K562 (cell line): Measurements from ENCODE around the gene TGFBR1. TPM values are rescaled to one million over a fixed set of nuclear protein-coding genes. Genes with fewer than 3 reads are reported as not detected.

Source experiments
- ASH1L ChIP-seq: fragments of 450-650 bp; IDR thresholded peaks from 2 replicates; pipeline ENCODE4 v1.6.1; 2018; ENCODE audit warnings: borderline replicate concordance, mild to moderate bottlenecking, low read depth; ENCODE audit not compliant: partially characterized antibody
- FOXK1 ChIP-seq: sonication (generic); formaldehyde crosslinking; IDR thresholded peaks from 2 replicates; pipeline ENCODE4 v1.8.0; 2022; ENCODE audit warnings: missing genetic modification reagents, mild to moderate bottlenecking, borderline replicate concordance
- GABPA ChIP-seq: fragments of 200-800 bp; sonication (Bioruptor generic); conservative IDR thresholded peaks from 2 replicates; pipeline ENCODE4 v1.6.1; 2016; ENCODE audit warnings: low read depth, missing genetic modification characterization, missing compliant biosample characterization
- HNRNPH1 ChIP-seq: fragments of 200-400 bp; formaldehyde crosslinking; optimal IDR thresholded peaks from 2 replicates; pipeline ENCODE3; 2017; ENCODE audit warnings: low read depth, mild to moderate bottlenecking, low read length, moderate library complexity
- KLF6 ChIP-seq: fragments of 250-450 bp; sonication (Bioruptor Pico); IDR thresholded peaks from 2 replicates; pipeline ENCODE4 v1.4.0; 2020; ENCODE audit warnings: mild to moderate bottlenecking, moderate library complexity, borderline replicate concordance
- PYGO2 ChIP-seq: fragments of 450-650 bp; IDR thresholded peaks from 2 replicates; pipeline ENCODE4 v1.6.1; 2016; ENCODE audit warnings: mild to moderate bottlenecking, missing genetic modification characterization, moderate library complexity, missing compliant biosample characterization
- RFX7 ChIP-seq: fragments of 250-450 bp; sonication (Bioruptor Pico); IDR thresholded peaks from 2 replicates; pipeline ENCODE4 v1.5.1; 2021; ENCODE audit warnings: mild to moderate bottlenecking
- SIN3A ChIP-seq, 2 experiments: fragments of 150-350 bp in 1 of 2; IDR thresholded peaks; 2 replicates each; pipeline ENCODE4 v1.6.1; 2011 to 2016; ENCODE audit warnings: borderline replicate concordance in 2 of 2, low read depth in 2 of 2, low read length in 2 of 2, mild to moderate bottlenecking in 2 of 2, moderate library complexity in 2 of 2; ENCODE audit not compliant: control insufficient read depth in 1 of 2
- ZBTB8A ChIP-seq: fragments of 450-650 bp; IDR thresholded peaks from 2 replicates; pipeline ENCODE4 v1.6.1; 2018; ENCODE audit warnings: mild to moderate bottlenecking, moderate library complexity; ENCODE audit not compliant: partially characterized antibody
- ZKSCAN3 ChIP-seq: fragments of 250-450 bp; sonication (Bioruptor Pico); IDR thresholded peaks from 2 replicates; pipeline ENCODE4 v1.4.0; 2020
- ZNF175 ChIP-seq: fragments of 200-800 bp; sonication (Bioruptor generic); IDR thresholded peaks from 2 replicates; pipeline ENCODE4 v1.6.1; 2016; ENCODE audit warnings: low read depth, mild to moderate bottlenecking, missing genetic modification characterization, missing compliant biosample characterization
- ZNF282 ChIP-seq: sonication (generic); formaldehyde crosslinking; IDR thresholded peaks from 2 replicates; pipeline ENCODE4 v1.8.1; 2023; ENCODE audit warnings: missing genetic modification reagents
- polyA plus RNA-seq, 8 experiments: library from polyadenylated mRNA; depleted of rRNA in 4 of 8; stranded (reverse) in 5 of 8; unstranded in 3 of 8; fragments of >200 nt; fragmentation: Nextera tagmentation in 2 of 8; fragmentation: Illumina TruSeq in 1 of 8; extraction: Ambion mirVana in 2 of 8; extraction: Trizol in 1 of 8; gene quantifications; 2 replicates each; pipeline versions ENCODE4 v1.2.1 to v1.2.3, GENCODE V29; 2011 to 2014; ENCODE audit warnings: inconsistent platforms in 1 of 8, missing spikeins in 1 of 8
- total RNA-seq, 7 experiments: library from RNA; depleted of rRNA in 6 of 7; stranded (reverse); fragments of >200 nt in 6 of 7; fragmentation: Illumina TruSeq in 2 of 7; extraction: Trizol in 2 of 7; gene quantifications; 2 replicates each; pipeline versions ENCODE4 v1.2.1 to v1.2.3, GENCODE V29; 2011 to 2021; ENCODE audit warnings: low replicate concordance in 1 of 7
- TF ChIP-seq, protein P1 (sequence below): fragments of 250-450 bp; sonication (Bioruptor Pico); IDR thresholded peaks from 2 replicates; pipeline ENCODE4 v1.4.0; 2020
- TF ChIP-seq, protein P2 (sequence below): sonication (generic); formaldehyde crosslinking; IDR thresholded peaks from 2 replicates; pipeline ENCODE4 v1.8.1; 2023; ENCODE audit warnings: mild to moderate bottlenecking, missing genetic modification reagents, moderate library complexity
- TF ChIP-seq, protein P3 (sequence below): sonication (generic); formaldehyde crosslinking; IDR thresholded peaks from 2 replicates; pipeline ENCODE4 v1.5.0; 2020; ENCODE audit warnings: missing genetic modification reagents
- TF ChIP-seq, protein P4 (sequence below): IDR thresholded peaks from 2 replicates; pipeline ENCODE4 v1.6.1; 2011; ENCODE audit not compliant: insufficient read length; ENCODE audit errors: extremely low read depth
- TF ChIP-seq, protein P5 (sequence below): fragments of 250-450 bp; sonication (Bioruptor Pico); IDR thresholded peaks from 2 replicates; pipeline ENCODE4 v1.9.0; 2021; ENCODE audit warnings: mild to moderate bottlenecking

Gene TGFBR1
- total and polyA plus RNA-seq, 9 of the 15 experiments (the other 6 are each of a cell fraction or from before 2014, with no cell fraction given): 15.5 to 62.4 (median 42.7) TPM

DNA sequence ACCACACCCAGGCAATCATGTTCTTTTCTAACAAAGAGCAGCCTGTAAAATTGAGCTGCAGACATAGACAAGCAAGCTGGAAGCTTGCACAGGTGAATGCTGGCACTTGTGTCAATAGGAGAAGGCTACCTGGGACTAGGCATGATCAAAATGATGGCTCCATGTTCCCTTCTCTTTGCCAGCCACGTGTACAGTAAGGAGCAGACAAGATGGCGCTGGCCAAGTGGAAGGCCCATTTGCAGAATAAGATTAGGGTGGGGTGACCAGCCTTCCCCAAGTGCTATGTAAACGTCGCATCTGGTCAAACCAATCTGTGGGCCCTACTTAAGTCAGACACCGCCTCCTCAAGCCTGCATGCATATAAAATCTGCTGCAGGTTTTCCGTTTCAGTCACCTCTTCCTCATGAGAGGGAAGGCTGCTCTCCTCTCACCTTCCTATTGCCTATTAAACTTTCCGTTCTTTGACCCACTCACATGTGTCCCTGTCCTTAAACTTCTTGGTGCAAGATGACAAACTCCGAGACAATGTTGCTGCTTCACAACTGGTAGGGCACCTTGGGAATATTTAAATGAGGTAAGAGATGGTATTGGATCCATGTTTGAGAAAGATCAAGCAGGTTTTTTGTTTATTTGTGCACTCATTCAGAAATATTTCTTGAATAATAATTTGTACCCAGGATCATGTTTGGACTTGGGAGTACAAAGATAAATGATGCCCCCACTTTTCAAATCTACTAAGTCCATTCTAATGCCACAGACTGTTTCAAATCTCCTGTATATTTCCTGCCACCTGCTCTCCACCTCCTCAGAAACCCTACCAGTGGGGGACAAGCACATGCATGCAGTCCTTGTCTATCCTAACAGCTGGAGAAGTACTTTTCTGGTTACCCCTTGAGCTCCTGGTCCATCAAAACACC, 30.7 kb upstream of the TGFBR1 start (continued):
- TF ChIP-seq, protein P1, sequence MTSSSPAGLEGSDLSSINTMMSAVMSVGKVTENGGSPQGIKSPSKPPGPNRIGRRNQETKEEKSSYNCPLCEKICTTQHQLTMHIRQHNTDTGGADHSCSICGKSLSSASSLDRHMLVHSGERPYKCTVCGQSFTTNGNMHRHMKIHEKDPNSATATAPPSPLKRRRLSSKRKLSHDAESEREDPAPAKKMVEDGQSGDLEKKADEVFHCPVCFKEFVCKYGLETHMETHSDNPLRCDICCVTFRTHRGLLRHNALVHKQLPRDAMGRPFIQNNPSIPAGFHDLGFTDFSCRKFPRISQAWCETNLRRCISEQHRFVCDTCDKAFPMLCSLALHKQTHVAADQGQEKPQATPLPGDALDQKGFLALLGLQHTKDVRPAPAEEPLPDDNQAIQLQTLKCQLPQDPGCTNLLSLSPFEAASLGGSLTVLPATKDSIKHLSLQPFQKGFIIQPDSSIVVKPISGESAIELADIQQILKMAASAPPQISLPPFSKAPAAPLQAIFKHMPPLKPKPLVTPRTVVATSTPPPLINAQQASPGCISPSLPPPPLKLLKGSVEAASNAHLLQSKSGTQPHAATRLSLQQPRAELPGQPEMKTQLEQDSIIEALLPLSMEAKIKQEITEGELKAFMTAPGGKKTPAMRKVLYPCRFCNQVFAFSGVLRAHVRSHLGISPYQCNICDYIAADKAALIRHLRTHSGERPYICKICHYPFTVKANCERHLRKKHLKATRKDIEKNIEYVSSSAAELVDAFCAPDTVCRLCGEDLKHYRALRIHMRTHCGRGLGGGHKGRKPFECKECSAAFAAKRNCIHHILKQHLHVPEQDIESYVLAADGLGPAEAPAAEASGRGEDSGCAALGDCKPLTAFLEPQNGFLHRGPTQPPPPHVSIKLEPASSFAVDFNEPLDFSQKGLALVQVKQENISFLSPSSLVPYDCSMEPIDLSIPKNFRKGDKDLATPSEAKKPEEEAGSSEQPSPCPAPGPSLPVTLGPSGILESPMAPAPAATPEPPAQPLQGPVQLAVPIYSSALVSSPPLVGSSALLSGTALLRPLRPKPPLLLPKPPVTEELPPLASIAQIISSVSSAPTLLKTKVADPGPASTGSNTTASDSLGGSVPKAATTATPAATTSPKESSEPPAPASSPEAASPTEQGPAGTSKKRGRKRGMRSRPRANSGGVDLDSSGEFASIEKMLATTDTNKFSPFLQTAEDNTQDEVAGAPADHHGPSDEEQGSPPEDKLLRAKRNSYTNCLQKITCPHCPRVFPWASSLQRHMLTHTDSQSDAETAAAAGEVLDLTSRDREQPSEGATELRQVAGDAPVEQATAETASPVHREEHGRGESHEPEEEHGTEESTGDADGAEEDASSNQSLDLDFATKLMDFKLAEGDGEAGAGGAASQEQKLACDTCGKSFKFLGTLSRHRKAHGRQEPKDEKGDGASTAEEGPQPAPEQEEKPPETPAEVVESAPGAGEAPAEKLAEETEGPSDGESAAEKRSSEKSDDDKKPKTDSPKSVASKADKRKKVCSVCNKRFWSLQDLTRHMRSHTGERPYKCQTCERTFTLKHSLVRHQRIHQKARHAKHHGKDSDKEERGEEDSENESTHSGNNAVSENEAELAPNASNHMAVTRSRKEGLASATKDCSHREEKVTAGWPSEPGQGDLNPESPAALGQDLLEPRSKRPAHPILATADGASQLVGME (CRISPR knock-in tag): peak; percentile 85
- TF ChIP-seq SIN3A (IDR thresholded peaks at IDR 0.05; ENCODE audit: borderline replicate concordance in 2 of 2, control insufficient read depth in 1 of 2, low read depth in 2 of 2, low read length in 2 of 2): no peak; a peak in 2 of 4 replicates
- TF ChIP-seq ASH1L: peak; percentile 31
- peak; percentile 70 for TF ChIP-seq RFX7 (CRISPR knock-in tag)
- TF ChIP-seq, protein P2, sequence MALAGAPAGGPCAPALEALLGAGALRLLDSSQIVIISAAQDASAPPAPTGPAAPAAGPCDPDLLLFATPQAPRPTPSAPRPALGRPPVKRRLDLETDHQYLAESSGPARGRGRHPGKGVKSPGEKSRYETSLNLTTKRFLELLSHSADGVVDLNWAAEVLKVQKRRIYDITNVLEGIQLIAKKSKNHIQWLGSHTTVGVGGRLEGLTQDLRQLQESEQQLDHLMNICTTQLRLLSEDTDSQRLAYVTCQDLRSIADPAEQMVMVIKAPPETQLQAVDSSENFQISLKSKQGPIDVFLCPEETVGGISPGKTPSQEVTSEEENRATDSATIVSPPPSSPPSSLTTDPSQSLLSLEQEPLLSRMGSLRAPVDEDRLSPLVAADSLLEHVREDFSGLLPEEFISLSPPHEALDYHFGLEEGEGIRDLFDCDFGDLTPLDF: no peak; the same call in 1 of the 2 replicates
- no peak; the same call in 1 of the 2 replicates for TF ChIP-seq GABPA (tag)
- no peak for TF ChIP-seq HNRNPH1
- TF ChIP-seq FOXK1 (CRISPR knock-in tag): no peak; the same call in 1 of the 2 replicates
- peak; percentile 96 for TF ChIP-seq ZNF175 (CRISPR knock-in tag)
- TF ChIP-seq, protein P3, sequence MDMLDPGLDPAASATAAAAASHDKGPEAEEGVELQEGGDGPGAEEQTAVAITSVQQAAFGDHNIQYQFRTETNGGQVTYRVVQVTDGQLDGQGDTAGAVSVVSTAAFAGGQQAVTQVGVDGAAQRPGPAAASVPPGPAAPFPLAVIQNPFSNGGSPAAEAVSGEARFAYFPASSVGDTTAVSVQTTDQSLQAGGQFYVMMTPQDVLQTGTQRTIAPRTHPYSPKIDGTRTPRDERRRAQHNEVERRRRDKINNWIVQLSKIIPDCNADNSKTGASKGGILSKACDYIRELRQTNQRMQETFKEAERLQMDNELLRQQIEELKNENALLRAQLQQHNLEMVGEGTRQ (CRISPR knock-in tag): no peak
- peak; percentile 35; the same call in 1 of the 2 replicates for TF ChIP-seq PYGO2 (tag)
- TF ChIP-seq ZNF282 (CRISPR knock-in tag): no peak
- no peak for TF ChIP-seq ZKSCAN3 (CRISPR knock-in tag)
- TF ChIP-seq KLF6 (CRISPR knock-in tag): peak; percentile 94
- TF ChIP-seq, protein P4, sequence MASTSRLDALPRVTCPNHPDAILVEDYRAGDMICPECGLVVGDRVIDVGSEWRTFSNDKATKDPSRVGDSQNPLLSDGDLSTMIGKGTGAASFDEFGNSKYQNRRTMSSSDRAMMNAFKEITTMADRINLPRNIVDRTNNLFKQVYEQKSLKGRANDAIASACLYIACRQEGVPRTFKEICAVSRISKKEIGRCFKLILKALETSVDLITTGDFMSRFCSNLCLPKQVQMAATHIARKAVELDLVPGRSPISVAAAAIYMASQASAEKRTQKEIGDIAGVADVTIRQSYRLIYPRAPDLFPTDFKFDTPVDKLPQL: peak; percentile 80
- TF ChIP-seq ZBTB8A: no peak
- TF ChIP-seq, protein P5, sequence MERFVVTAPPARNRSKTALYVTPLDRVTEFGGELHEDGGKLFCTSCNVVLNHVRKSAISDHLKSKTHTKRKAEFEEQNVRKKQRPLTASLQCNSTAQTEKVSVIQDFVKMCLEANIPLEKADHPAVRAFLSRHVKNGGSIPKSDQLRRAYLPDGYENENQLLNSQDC (CRISPR knock-in tag): peak; percentile 90
